HepG2 (cell line): Measurements from ENCODE around the gene VCAN. TPM values are rescaled to one million over a fixed set of nuclear protein-coding genes. Genes with fewer than 3 reads are reported as not detected.

Experiments
- ATAC-seq: fragments of 200-7000 bp; cut with Tn5 transposase; 3 replicates; pipeline ENCODE4 v1.9.1; 2020; ENCODE audit warnings: mild to moderate bottlenecking, moderate library complexity
- BruUV-seq: library from RNA; stranded (reverse); fragments of 400-500 nt; replicated peaks from 2 replicates; lab custom pipeline; 2021; lab: Mats Ljungman, UMichigan
- CTCF ChIA-PET: fragments of 300-600 bp; formaldehyde crosslinking; extraction: SDS; loops from one replicate; lab custom pipeline; 2021; ENCODE audit warnings: low total read pairs, inconsistent platforms, low intra/inter-chr PET ratio; lab: Yijun Ruan, JAX
- POLR2A ChIA-PET: fragments of 350-600 bp; sonication (Branson Sonifier 250); formaldehyde crosslinking; loops from one replicate; lab custom pipeline; 2020; ENCODE audit warnings: antibody characterized with exemption, inconsistent platforms; lab: Yijun Ruan, JAX
- DNase-seq: peaks from one replicate; pipeline ENCODE4 v3.0.0-alpha.2; 2015; ENCODE audit warnings: low spot score
- FAIRE-seq: peaks from 3 replicates; lab custom pipeline; 2011; peaks lifted over from hg19 to GRCh38; lab: Jason Lieb, UNC
- H2AFZ ChIP-seq: one replicate; pipeline ENCODE4 v1.6.1; 2011; ENCODE audit warnings: low read length, inconsistent platforms
- H3K27ac ChIP-seq: fragments of 300-600 bp; 3 replicates; pipeline ENCODE4 v1.8.0; 2011; ENCODE audit warnings: mixed run types, mild to moderate bottlenecking, mixed read lengths, low read length, inconsistent platforms; ENCODE audit not compliant: insufficient read depth; ENCODE audit errors: extremely low read length
- H3K27me3 ChIP-seq, 2 experiments: fragments of 200-600 bp in 1 of 2; 2 replicates in 1 of 2; 3 replicates in 1 of 2; pipeline versions ENCODE4 v1.6.0 to v1.8.0; 2011; ENCODE audit warnings: low read length in 2 of 2, mild to moderate bottlenecking in 2 of 2, moderate library complexity in 2 of 2, inconsistent platforms in 1 of 2; ENCODE audit not compliant: insufficient read depth in 2 of 2, control insufficient read depth in 1 of 2
- H3K36me3 ChIP-seq, 2 experiments: fragments of 200-600 bp in 1 of 2; replicated peaks in 1 of 2; 2 replicates in 1 of 2; 3 replicates in 1 of 2; pipeline versions ENCODE4 v1.5.1 to v1.8.0; 2011; ENCODE audit warnings: low read length in 2 of 2, inconsistent platforms in 1 of 2; ENCODE audit not compliant: insufficient read depth in 2 of 2, control insufficient read depth in 1 of 2
- H3K4me1 ChIP-seq: 2 replicates; pipeline ENCODE4 v1.5.1; 2012; ENCODE audit warnings: low read length, inconsistent platforms; ENCODE audit not compliant: insufficient read depth
- H3K4me2 ChIP-seq: 2 replicates; pipeline ENCODE4 v1.6.0; 2011; ENCODE audit warnings: low read depth, low read length, inconsistent platforms
- H3K4me3 ChIP-seq, 3 experiments: fragments of 200-600 bp in 1 of 3; sonication (generic), shearing (Covaris generic) in 1 of 3; replicated peaks in 1 of 3; 2 replicates each; pipeline ENCODE4 v1.5.1; 2011 to 2016; ENCODE audit warnings: low read length in 3 of 3, inconsistent platforms in 2 of 3, low read depth in 2 of 3, mild to moderate bottlenecking in 2 of 3, control low read depth in 1 of 3, mixed read lengths in 1 of 3; ENCODE audit not compliant: insufficient read depth in 1 of 3
- H3K79me2 ChIP-seq: one replicate; pipeline ENCODE4 v1.6.1; 2011; ENCODE audit warnings: low read length, inconsistent platforms; ENCODE audit not compliant: insufficient read depth
- H3K9ac ChIP-seq: 2 replicates; pipeline ENCODE4 v1.6.0; 2011; ENCODE audit warnings: mild to moderate bottlenecking, low read depth, low read length, inconsistent platforms; ENCODE audit not compliant: insufficient read depth
- H3K9me3 ChIP-seq: 2 replicates; pipeline ENCODE4 v1.5.1; 2012; ENCODE audit warnings: mild to moderate bottlenecking, low read length
- H4K20me1 ChIP-seq: 2 replicates; pipeline ENCODE4 v1.6.0; 2011; ENCODE audit warnings: inconsistent platforms, mild to moderate bottlenecking, low read length, moderate library complexity; ENCODE audit not compliant: insufficient read depth
- ASH2L ChIP-seq: fragments of 300-600, 200-600 bp; sonication (generic); IDR thresholded peaks from 2 replicates; pipeline ENCODE4 v1.7.0; 2017; ENCODE audit warnings: low read depth, mild to moderate bottlenecking, moderate library complexity, mixed read lengths, low read length; ENCODE audit not compliant: insufficient read length
- BCL6 ChIP-seq: IDR thresholded peaks from 2 replicates; pipeline ENCODE4 v1.6.1; 2016; ENCODE audit warnings: missing genetic modification reagents, missing compliant biosample characterization
- FOXJ3 ChIP-seq: sonication (generic); formaldehyde crosslinking; IDR thresholded peaks from 2 replicates; pipeline ENCODE4 v1.4.0; 2020; ENCODE audit warnings: missing genetic modification reagents, mild to moderate bottlenecking, borderline replicate concordance
- HMG20A ChIP-seq: IDR thresholded peaks from 2 replicates; pipeline ENCODE4 v1.6.1; 2016; ENCODE audit warnings: borderline replicate concordance
- HNRNPLL ChIP-seq: fragments of 200-400 bp; formaldehyde crosslinking; IDR thresholded peaks from 2 replicates; pipeline ENCODE4 v1.6.1; 2017; ENCODE audit warnings: mild to moderate bottlenecking, low read depth, low read length; ENCODE audit not compliant: poor library complexity, severe bottlenecking
- HOXD1 ChIP-seq: sonication (generic); formaldehyde crosslinking; IDR thresholded peaks from 2 replicates; pipeline ENCODE4 v1.5.0; 2020; ENCODE audit warnings: missing genetic modification reagents
- RBM39 ChIP-seq: fragments of 200-400 bp; formaldehyde crosslinking; IDR thresholded peaks from one replicate; pipeline ENCODE4 v1.6.1; 2018; ENCODE audit warnings: antibody characterized with exemption, mild to moderate bottlenecking, low read depth, low read length; ENCODE audit not compliant: poor library complexity, severe bottlenecking
- ZBTB38 ChIP-seq: sonication (generic); formaldehyde crosslinking; IDR thresholded peaks from 2 replicates; pipeline ENCODE4 v1.5.1; 2020; ENCODE audit warnings: mild to moderate bottlenecking, missing genetic modification reagents
- ZNF3 ChIP-seq: IDR thresholded peaks from 2 replicates; pipeline ENCODE4 v1.7.0; 2017; ENCODE audit warnings: inconsistent platforms
- WGBS: methylation state at CpG from one replicate; pipeline ENCODE4 v1.1.6; 2017; ENCODE audit warnings: low lambda C conversion rate; 5-methylcytosine and 5-hydroxymethylcytosine counted together
- in situ Hi-C: cut with HindIII; loops from 2 replicates; pipeline ENCODE4 v1.10.0; 2017; ENCODE audit warnings: low pct_unique_long_range_greater_than_20kb; ENCODE audit not compliant: extremely low pct_ligation_motif_present
- intact Hi-C: fragments of 100-400 bp; cut with micrococcal nuclease; formaldehyde crosslinking; loops from one replicate; pipeline ENCODE4 v1.10.0; 2022; ENCODE audit not compliant: unreplicated experiment
- polyA plus RNA-seq, 8 experiments: library from polyadenylated mRNA; depleted of rRNA in 3 of 8; stranded (reverse) in 7 of 8; unstranded in 1 of 8; fragments of >200 nt; fragmentation: Illumina TruSeq in 4 of 8; extraction: Trizol in 4 of 8; gene quantifications; 2 replicates each; pipeline versions ENCODE4 v1.2.1 to v1.2.3, GENCODE V29; 2011 to 2016; ENCODE audit warnings: low read depth in 4 of 8, missing spikeins in 1 of 8, mixed read lengths in 1 of 8; ENCODE audit not compliant: insufficient read depth in 1 of 8
- total RNA-seq, 5 experiments: library from RNA; depleted of rRNA; stranded (reverse); fragments of >200 nt; fragmentation: Illumina TruSeq; extraction: Trizol; gene quantifications; 2 replicates each; pipeline ENCODE4 v1.2.3, GENCODE V29; 2016; ENCODE audit warnings: low read depth in 1 of 5
- TF ChIP-seq, protein P1 (sequence below): sonication (generic); formaldehyde crosslinking; IDR thresholded peaks from 2 replicates; pipeline ENCODE4 v1.4.0; 2020; ENCODE audit warnings: missing genetic modification reagents
- TF ChIP-seq, protein P2 (sequence below): sonication (generic); formaldehyde crosslinking; IDR thresholded peaks from 2 replicates; pipeline ENCODE4 v1.4.0; 2020; ENCODE audit warnings: missing genetic modification reagents
- TF ChIP-seq, protein P3 (sequence below): sonication (generic); formaldehyde crosslinking; IDR thresholded peaks from 2 replicates; pipeline ENCODE4 v1.5.1; 2020; ENCODE audit warnings: missing genetic modification reagents, mild to moderate bottlenecking, borderline replicate concordance
- TF ChIP-seq, protein P4 (sequence below): IDR thresholded peaks from 2 replicates; pipeline ENCODE4 v1.6.1; 2016; ENCODE audit warnings: low read depth, missing genetic modification reagents, missing compliant biosample characterization

The VCAN gene
- total and polyA plus RNA-seq, 2 of the 13 experiments (the other 11 are each of a cell fraction or from before 2014, with no cell fraction given) = 1.2 to 3.5 TPM

DNA sequence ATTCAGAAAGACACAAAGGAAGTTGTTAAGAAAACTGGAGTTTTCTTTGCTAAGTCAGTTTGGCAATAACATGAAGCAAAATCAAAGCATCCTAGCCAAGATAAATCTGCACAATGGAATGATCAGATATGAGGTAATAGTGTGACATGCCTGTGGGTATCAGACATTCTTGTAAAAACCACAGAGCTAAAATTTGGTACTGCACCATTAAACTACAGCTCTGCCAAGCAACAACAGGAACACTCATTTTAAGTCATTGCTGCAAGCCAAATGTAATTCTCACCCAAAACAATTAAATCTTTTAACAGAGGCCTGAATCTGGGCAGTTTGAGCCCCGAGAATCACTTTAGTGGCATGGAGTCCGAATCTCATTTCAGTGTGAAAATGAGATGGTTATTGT is 96.6 kb downstream of the VCAN start (continued):
- TF ChIP-seq, protein P1, sequence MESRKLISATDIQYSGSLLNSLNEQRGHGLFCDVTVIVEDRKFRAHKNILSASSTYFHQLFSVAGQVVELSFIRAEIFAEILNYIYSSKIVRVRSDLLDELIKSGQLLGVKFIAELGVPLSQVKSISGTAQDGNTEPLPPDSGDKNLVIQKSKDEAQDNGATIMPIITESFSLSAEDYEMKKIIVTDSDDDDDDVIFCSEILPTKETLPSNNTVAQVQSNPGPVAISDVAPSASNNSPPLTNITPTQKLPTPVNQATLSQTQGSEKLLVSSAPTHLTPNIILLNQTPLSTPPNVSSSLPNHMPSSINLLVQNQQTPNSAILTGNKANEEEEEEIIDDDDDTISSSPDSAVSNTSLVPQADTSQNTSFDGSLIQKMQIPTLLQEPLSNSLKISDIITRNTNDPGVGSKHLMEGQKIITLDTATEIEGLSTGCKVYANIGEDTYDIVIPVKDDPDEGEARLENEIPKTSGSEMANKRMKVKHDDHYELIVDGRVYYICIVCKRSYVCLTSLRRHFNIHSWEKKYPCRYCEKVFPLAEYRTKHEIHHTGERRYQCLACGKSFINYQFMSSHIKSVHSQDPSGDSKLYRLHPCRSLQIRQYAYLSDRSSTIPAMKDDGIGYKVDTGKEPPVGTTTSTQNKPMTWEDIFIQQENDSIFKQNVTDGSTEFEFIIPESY = no peak
- TF ChIP-seq HMG20A = no peak
- TF ChIP-seq ZNF3 (CRISPR knock-in tag) = no peak
- TF ChIP-seq ASH2L = no peak
- TF ChIP-seq HOXD1 (CRISPR knock-in tag) = no peak
- TF ChIP-seq, protein P2, sequence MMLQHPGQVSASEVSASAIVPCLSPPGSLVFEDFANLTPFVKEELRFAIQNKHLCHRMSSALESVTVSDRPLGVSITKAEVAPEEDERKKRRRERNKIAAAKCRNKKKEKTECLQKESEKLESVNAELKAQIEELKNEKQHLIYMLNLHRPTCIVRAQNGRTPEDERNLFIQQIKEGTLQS (CRISPR knock-in tag) = no peak
- no peak for TF ChIP-seq ZBTB38
- TF ChIP-seq BCL6 (CRISPR knock-in tag) = no peak
- TF ChIP-seq, all 625 proteins: peak for 0

DNA sequence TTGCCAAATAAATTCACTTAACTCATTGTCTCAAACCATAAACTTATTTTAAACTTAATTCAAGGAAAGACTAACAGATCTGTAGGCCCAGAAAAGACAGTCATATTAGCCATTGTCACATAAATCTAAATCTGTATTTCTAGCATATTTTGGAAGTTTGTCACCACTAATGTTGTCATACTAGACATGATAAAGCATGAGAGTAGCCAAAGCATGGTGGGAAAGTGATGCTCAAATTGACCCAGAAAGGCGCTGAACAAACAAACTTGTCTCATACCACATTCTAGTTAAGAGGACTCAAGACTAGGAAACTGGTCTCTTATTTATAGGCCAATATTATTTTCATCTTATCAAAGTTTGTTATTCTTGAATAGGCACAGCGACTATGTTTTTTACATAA is 99.4 kb downstream of the VCAN start:
- WGBS = 34% methylated on average over 2 of the region's 2 CpGs
- in situ Hi-C loops = loop anchor here (25.0 kb wide), 1 partner anchor 484 kb away; the partner anchor contains the start of genes TMEM167A and XRCC4
- Histone ChIP-seq H4K20me1 (no peaks in the 10 kb centered on the region), H3K79me2 (no peaks in the 10 kb centered on the region), H3K9me3 (no peaks in the 10 kb centered on the region), H3K9ac (no peak overlapping the region), H3K36me3 (no peaks in the 10 kb centered on the region), H3K27me3 (no peaks in the 10 kb centered on the region; a peak in 1 of 5 replicates), H3K27ac (no peak overlapping the region), H3K4me2 (no peak overlapping the region), H3K4me1 (no peaks in the 10 kb centered on the region), H3K4me3 (no peak overlapping the region), H2AFZ (no peak overlapping the region)
- POLR2A ChIA-PET = no interaction called here
- BruUV-seq = no TSS peak
- FAIRE-seq = no peak
- CTCF ChIA-PET = no interaction called here
- DNase-seq = no peak
- ATAC-seq = no peak
- intact Hi-C loops = no loop called here
- no peak for TF ChIP-seq RBM39
- TF ChIP-seq, protein P3, sequence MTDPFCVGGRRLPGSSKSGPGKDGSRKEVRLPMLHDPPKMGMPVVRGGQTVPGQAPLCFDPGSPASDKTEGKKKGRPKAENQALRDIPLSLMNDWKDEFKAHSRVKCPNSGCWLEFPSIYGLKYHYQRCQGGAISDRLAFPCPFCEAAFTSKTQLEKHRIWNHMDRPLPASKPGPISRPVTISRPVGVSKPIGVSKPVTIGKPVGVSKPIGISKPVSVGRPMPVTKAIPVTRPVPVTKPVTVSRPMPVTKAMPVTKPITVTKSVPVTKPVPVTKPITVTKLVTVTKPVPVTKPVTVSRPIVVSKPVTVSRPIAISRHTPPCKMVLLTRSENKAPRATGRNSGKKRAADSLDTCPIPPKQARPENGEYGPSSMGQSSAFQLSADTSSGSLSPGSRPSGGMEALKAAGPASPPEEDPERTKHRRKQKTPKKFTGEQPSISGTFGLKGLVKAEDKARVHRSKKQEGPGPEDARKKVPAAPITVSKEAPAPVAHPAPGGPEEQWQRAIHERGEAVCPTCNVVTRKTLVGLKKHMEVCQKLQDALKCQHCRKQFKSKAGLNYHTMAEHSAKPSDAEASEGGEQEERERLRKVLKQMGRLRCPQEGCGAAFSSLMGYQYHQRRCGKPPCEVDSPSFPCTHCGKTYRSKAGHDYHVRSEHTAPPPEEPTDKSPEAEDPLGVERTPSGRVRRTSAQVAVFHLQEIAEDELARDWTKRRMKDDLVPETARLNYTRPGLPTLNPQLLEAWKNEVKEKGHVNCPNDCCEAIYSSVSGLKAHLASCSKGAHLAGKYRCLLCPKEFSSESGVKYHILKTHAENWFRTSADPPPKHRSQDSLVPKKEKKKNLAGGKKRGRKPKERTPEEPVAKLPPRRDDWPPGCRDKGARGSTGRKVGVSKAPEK = no peak
- TF ChIP-seq, protein P4, sequence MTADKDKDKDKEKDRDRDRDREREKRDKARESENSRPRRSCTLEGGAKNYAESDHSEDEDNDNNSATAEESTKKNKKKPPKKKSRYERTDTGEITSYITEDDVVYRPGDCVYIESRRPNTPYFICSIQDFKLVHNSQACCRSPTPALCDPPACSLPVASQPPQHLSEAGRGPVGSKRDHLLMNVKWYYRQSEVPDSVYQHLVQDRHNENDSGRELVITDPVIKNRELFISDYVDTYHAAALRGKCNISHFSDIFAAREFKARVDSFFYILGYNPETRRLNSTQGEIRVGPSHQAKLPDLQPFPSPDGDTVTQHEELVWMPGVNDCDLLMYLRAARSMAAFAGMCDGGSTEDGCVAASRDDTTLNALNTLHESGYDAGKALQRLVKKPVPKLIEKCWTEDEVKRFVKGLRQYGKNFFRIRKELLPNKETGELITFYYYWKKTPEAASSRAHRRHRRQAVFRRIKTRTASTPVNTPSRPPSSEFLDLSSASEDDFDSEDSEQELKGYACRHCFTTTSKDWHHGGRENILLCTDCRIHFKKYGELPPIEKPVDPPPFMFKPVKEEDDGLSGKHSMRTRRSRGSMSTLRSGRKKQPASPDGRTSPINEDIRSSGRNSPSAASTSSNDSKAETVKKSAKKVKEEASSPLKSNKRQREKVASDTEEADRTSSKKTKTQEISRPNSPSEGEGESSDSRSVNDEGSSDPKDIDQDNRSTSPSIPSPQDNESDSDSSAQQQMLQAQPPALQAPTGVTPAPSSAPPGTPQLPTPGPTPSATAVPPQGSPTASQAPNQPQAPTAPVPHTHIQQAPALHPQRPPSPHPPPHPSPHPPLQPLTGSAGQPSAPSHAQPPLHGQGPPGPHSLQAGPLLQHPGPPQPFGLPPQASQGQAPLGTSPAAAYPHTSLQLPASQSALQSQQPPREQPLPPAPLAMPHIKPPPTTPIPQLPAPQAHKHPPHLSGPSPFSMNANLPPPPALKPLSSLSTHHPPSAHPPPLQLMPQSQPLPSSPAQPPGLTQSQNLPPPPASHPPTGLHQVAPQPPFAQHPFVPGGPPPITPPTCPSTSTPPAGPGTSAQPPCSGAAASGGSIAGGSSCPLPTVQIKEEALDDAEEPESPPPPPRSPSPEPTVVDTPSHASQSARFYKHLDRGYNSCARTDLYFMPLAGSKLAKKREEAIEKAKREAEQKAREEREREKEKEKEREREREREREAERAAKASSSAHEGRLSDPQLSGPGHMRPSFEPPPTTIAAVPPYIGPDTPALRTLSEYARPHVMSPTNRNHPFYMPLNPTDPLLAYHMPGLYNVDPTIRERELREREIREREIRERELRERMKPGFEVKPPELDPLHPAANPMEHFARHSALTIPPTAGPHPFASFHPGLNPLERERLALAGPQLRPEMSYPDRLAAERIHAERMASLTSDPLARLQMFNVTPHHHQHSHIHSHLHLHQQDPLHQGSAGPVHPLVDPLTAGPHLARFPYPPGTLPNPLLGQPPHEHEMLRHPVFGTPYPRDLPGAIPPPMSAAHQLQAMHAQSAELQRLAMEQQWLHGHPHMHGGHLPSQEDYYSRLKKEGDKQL (CRISPR knock-in tag) = no peak
- TF ChIP-seq HNRNPLL = no peak
- no peak for TF ChIP-seq FOXJ3 (CRISPR knock-in tag)
